Activated B cell treated with CpG ODN at 0.5 μM for 24 hours (primary cell): ENCODE results near the gene CBLN2. TPM values are rescaled to one million over a fixed set of nuclear protein-coding genes. Genes with fewer than 3 reads are reported as not detected.

Experiments used
- ATAC-seq: fragments of 200-7000 bp; cut with Tn5 transposase; one replicate; pipeline ENCODE4 v1.10.0; 2021; ENCODE audit warnings: low read depth, mild to moderate bottlenecking, moderate library complexity
- CTCF ChIA-PET: fragments of 350-600 bp; sonication (Branson Sonifier 250); formaldehyde crosslinking; loops from one replicate; lab custom pipeline; 2021; ENCODE audit warnings: antibody characterized with exemption; lab: Charles Lee
- POLR2A ChIA-PET: fragments of 350-600 bp; sonication (Branson Sonifier 250); formaldehyde crosslinking; loops from one replicate; lab custom pipeline; 2021; ENCODE audit warnings: antibody characterized with exemption; lab: Charles Lee
- DNase-seq: peaks from one replicate; pipeline ENCODE4 v3.0.0; 2022
- H3K27ac Mint-ChIP-seq: one replicate; pipeline ENCODE4 v1.8.0; 2020; ENCODE audit warnings: mixed read lengths
- H3K27me3 Mint-ChIP-seq: one replicate; pipeline ENCODE4 v1.8.0; 2021; ENCODE audit warnings: mixed read lengths
- H3K36me3 Mint-ChIP-seq: one replicate; pipeline ENCODE4 v1.8.0; 2021; ENCODE audit warnings: low read depth, mixed read lengths
- H3K4me1 Mint-ChIP-seq: one replicate; pipeline ENCODE4 v1.8.0; 2021; ENCODE audit warnings: mixed read lengths
- H3K4me3 Mint-ChIP-seq: one replicate; pipeline ENCODE4 v1.8.0; 2020; ENCODE audit warnings: mild to moderate bottlenecking, mixed read lengths
- H3K9me3 Mint-ChIP-seq: one replicate; pipeline ENCODE4 v1.8.0; 2020; ENCODE audit warnings: mixed read lengths
- intact Hi-C: fragments of 100-400 bp; cut with micrococcal nuclease; formaldehyde crosslinking; loops from one replicate; pipeline ENCODE4 v1.15.1; 2024
- total RNA-seq: library from RNA; stranded (reverse); gene quantifications from 2 replicates; pipeline ENCODE4 v1.2.3, GENCODE V29; 2022
- TF ChIP-seq, protein P1 (sequence below): fragments of 200-600 bp; IDR thresholded peaks from one replicate; pipeline ENCODE4 v1.8.0; 2022; ENCODE audit warnings: antibody characterized with exemption, mild to moderate bottlenecking

CBLN2 gene
- total RNA-seq, 1 donor from 2014 or later: 0.09 TPM

DNA sequence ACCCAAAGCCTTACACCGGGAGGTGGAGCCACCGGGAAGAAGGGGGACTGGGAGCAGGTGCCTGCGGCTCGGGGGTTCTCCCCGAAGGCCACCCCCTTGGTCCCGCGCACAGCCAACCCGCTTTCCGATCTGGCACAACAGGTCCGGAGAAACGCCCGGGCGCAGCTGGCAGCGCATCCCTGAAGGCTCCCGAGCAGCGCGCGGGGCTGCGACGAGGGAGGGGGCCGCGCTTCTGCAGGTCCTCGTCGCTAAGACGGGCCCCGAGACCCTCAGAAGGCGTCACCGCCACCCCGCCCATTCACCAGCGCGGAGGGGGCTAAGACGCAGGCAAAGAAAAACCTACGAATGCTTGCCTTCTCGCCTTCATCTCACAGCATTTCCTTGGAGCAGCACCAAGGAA, 1.8 kb downstream of the CBLN2 start:
- intact Hi-C loops: loop anchor here (5.0 kb wide), 2 partner anchors 450 to 1760 kb away; no protein-coding TSS in a partner anchor
- DNase-seq: no peak
- H3K4me3 Mint-ChIP-seq: no peak overlapping the region
- H3K27me3 Mint-ChIP-seq: peaks cover 37% of the 10 kb centered on the region
- TF ChIP-seq, protein P1, sequence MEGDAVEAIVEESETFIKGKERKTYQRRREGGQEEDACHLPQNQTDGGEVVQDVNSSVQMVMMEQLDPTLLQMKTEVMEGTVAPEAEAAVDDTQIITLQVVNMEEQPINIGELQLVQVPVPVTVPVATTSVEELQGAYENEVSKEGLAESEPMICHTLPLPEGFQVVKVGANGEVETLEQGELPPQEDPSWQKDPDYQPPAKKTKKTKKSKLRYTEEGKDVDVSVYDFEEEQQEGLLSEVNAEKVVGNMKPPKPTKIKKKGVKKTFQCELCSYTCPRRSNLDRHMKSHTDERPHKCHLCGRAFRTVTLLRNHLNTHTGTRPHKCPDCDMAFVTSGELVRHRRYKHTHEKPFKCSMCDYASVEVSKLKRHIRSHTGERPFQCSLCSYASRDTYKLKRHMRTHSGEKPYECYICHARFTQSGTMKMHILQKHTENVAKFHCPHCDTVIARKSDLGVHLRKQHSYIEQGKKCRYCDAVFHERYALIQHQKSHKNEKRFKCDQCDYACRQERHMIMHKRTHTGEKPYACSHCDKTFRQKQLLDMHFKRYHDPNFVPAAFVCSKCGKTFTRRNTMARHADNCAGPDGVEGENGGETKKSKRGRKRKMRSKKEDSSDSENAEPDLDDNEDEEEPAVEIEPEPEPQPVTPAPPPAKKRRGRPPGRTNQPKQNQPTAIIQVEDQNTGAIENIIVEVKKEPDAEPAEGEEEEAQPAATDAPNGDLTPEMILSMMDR: no peak
- ChIA-PET POLR2A (no interaction called here), CTCF (no interaction called here)
- no peaks in the 10 kb centered on the region for H3K9me3 Mint-ChIP-seq
- no peak overlapping the region for H3K27ac Mint-ChIP-seq
- H3K36me3 Mint-ChIP-seq: no peaks in the 10 kb centered on the region
- H3K4me1 Mint-ChIP-seq: peaks cover 12% of the 10 kb centered on the region
- no peak for ATAC-seq

DNA sequence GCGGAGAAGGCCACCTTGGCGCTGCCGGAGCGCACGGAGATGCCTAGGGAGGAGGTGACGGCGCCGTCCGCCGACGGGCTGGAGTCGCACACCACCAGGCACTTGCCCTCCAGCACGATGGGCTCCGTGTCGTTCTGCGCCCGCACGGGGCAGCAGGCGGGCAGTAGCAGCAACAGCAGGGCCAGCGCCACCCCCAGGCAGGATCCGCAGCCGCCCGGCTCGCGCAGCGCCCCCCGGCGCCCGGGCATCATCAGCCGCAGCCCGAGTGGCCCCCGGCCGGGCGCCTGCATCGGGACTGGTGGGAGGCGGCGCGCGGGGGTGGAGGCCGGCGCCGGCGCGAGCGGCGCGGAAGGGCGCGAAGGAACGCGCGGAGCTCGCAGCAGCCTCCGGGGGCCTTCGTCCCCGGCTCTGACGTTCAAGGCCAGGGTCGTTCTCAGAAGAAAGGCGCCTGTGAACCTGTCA, 2.2 kb downstream of the CBLN2 start:
- Mint-ChIP-seq H3K27ac (no peak overlapping the region), H3K4me1 (peaks cover 12% of the 10 kb centered on the region), H3K4me3 (no peak overlapping the region), H3K9me3 (no peaks in the 10 kb centered on the region), H3K36me3 (no peaks in the 10 kb centered on the region), H3K27me3 (peaks cover 37% of the 10 kb centered on the region)
- intact Hi-C loops: loop anchor here (5.0 kb wide), 2 partner anchors 450 to 1760 kb away; no protein-coding TSS in a partner anchor
- ChIA-PET CTCF (no interaction called here), POLR2A (no interaction called here)
- TF ChIP-seq, protein P1: no peak
- ATAC-seq: no peak
- no peak for DNase-seq

DNA sequence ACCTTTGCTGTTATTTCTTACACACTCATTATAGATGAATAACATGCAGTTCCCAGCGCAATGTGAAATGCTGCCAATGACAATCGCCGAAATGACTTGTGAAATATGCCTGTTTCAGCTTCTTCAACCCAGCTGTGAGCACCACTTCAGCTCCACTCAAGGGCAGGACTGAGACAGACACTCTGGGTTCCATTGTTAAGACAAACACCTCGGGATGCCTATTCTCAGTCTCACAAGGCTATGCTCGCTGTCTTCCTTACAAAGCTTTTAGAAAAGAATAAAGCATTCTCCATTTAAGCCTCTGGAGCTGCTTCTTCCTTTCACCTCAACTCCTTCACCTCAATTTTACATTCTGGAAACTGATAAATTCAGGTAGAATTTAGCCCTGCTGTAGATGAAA, 4.2 kb downstream of the CBLN2 start:
- Mint-ChIP-seq H3K27me3 (peaks cover 28% of the 10 kb centered on the region), H3K4me3 (no peak overlapping the region), H3K27ac (no peak overlapping the region), H3K9me3 (no peaks in the 10 kb centered on the region), H3K4me1 (peaks cover 12% of the 10 kb centered on the region), H3K36me3 (no peaks in the 10 kb centered on the region)
- ChIA-PET CTCF (no interaction called here), POLR2A (no interaction called here)
- DNase-seq (no peak), ATAC-seq (no peak)
- intact Hi-C loops: loop anchor here (5.0 kb wide), 2 partner anchors 448 to 1758 kb away; no protein-coding TSS in a partner anchor
- TF ChIP-seq, protein P1: no peak

DNA sequence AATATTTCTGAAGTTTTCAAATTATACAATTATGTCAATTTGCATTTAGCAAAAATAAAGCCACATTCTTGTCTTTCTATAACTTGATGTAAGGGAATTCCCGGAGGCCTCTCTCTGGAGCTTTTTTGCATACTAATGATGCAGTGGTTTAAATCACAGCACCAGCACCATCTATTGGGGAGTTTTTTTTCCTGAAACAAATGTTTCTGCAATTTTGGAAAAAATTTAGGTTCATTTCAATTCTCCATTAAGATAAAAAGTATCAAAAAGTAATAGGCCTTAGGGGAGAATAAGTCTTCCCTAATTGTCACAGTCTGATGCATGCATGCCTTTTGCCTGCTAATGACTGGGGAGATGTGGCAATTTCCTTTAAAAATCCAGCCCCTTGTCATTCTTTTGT, 13.5 kb downstream of the CBLN2 start:
- DNase-seq (no peak), ATAC-seq (no peak)
- no peak overlapping the region for H3K4me3 Mint-ChIP-seq
- no peaks in the 10 kb centered on the region for H3K36me3 Mint-ChIP-seq
- ChIA-PET POLR2A (no interaction called here), CTCF (no interaction called here)
- no peak overlapping the region for H3K27ac Mint-ChIP-seq
- H3K9me3 Mint-ChIP-seq: no peaks in the 10 kb centered on the region
- intact Hi-C loops: no loop called here
- H3K4me1 Mint-ChIP-seq: no peaks in the 10 kb centered on the region
- no peaks in the 10 kb centered on the region for H3K27me3 Mint-ChIP-seq
- TF ChIP-seq, protein P1: no peak

DNA sequence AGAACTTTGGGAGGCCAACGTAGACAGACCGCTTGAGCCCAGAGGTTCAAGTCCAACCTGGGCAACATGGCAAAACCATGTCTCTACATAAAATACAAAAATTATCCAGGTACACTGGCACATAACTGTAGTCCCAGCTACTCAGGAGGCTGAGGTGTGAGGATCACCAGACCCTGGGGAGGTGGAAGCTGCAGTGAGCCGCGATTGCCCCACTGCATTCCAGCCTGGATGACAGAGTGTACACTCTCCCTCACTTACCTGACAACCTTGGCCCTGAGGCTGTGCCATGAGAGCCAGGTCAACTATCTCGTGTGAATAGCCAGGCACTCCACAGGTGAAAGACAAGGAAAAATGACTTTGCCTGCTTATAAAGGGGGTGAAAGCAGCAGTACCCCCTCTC, 39.3 kb downstream of the CBLN2 start:
- DNase-seq: no peak
- intact Hi-C loops: no loop called here
- no peak for ATAC-seq
- H3K36me3 Mint-ChIP-seq: no peaks in the 10 kb centered on the region
- CTCF ChIA-PET: no interaction called here
- peaks cover 3% of the 10 kb centered on the region for H3K9me3 Mint-ChIP-seq
- H3K4me3 Mint-ChIP-seq: no peak overlapping the region
- H3K27me3 Mint-ChIP-seq: no peaks in the 10 kb centered on the region
- TF ChIP-seq, protein P1: no peak
- no peak overlapping the region for H3K27ac Mint-ChIP-seq
- POLR2A ChIA-PET: no interaction called here
- H3K4me1 Mint-ChIP-seq: no peaks in the 10 kb centered on the region
